Activated CD4-positive, alpha-beta T cell treated with anti-CD3 and anti-CD28 coated beads for 36 hours (primary cell): ENCODE data around the gene SMARCAL1. TPM values are rescaled to one million over a fixed set of nuclear protein-coding genes. Genes with fewer than 3 reads are reported as not detected.

ENCODE experiments used
- ATAC-seq: fragments of 200-7000 bp; cut with Tn5 transposase; one replicate; pipeline ENCODE4 v1.10.0; 2021; ENCODE audit warnings: mild to moderate bottlenecking, moderate library complexity
- CTCF ChIA-PET: fragments of 350-600 bp; sonication (Branson Sonifier 250); formaldehyde crosslinking; loops from one replicate; lab custom pipeline; 2021; ENCODE audit warnings: antibody characterized with exemption; lab: Charles Lee
- POLR2A ChIA-PET: fragments of 350-600 bp; sonication (Branson Sonifier 250); formaldehyde crosslinking; loops from one replicate; lab custom pipeline; 2021; ENCODE audit warnings: antibody characterized with exemption, inconsistent platforms; lab: Charles Lee
- DNase-seq: peaks from one replicate; pipeline ENCODE4 v3.0.0-alpha.2; 2020
- H3K27ac Mint-ChIP-seq: one replicate; pipeline ENCODE4 v1.8.0; 2021; ENCODE audit warnings: mixed read lengths
- H3K27me3 Mint-ChIP-seq: one replicate; pipeline ENCODE4 v1.8.0; 2021; ENCODE audit warnings: mixed read lengths
- H3K36me3 Mint-ChIP-seq: one replicate; pipeline ENCODE4 v1.8.0; 2021; ENCODE audit warnings: low read depth, mixed read lengths
- H3K4me1 Mint-ChIP-seq: one replicate; pipeline ENCODE4 v1.8.0; 2021; ENCODE audit warnings: mixed read lengths
- H3K4me3 Mint-ChIP-seq: one replicate; pipeline ENCODE4 v1.8.0; 2021; ENCODE audit warnings: mild to moderate bottlenecking, moderate library complexity, mixed read lengths
- H3K9me3 Mint-ChIP-seq: one replicate; pipeline ENCODE4 v1.8.0; 2021; ENCODE audit warnings: low read depth, mixed read lengths
- intact Hi-C, 2 experiments: fragments of 100-400 bp; cut with DNase I in 1 of 2; cut with micrococcal nuclease in 1 of 2; formaldehyde crosslinking; loops; one replicate each; pipeline versions ENCODE4 v1.14.2 to v1.15.1; 2022 to 2024; cut with DNase I, micrococcal nuclease
- total RNA-seq, 2 experiments: library from RNA; stranded (reverse); gene quantifications; one replicate each; pipeline ENCODE4 v1.2.3, GENCODE V29; 2021

The SMARCAL1 gene
- total RNA-seq, 2 experiments from 2014 or later: 25.9 to 27.7 TPM

- ChIA-PET CTCF (no interaction called here), POLR2A (no interaction called here)
- intact Hi-C loops: loop anchor here in 1 of 2 experiments (10.0 kb wide), 1 partner anchor 289 kb away; no protein-coding TSS in a partner anchor
- H3K4me1 Mint-ChIP-seq: peaks cover 15% of the 10 kb centered on the region
- H3K27me3 Mint-ChIP-seq: no peaks in the 10 kb centered on the region
- no peak overlapping the region for H3K27ac Mint-ChIP-seq
- no peak overlapping the region for H3K4me3 Mint-ChIP-seq
- peaks cover 7% of the 10 kb centered on the region for H3K36me3 Mint-ChIP-seq
- ATAC-seq (no peak), DNase-seq (no peak)
- no peaks in the 10 kb centered on the region for H3K9me3 Mint-ChIP-seq
These were observed 81.0 kb downstream of the SMARCAL1 start for GRCh38 chr2:216493334-216493685.

- H3K4me1 Mint-ChIP-seq: peaks cover 22% of the 10 kb centered on the region
- peaks cover 28% of the 10 kb centered on the region for H3K36me3 Mint-ChIP-seq
- intact Hi-C loops: loop anchor here (5.0 to 10.0 kb wide), 2 partner anchors 278 to 291 kb away; no protein-coding TSS in a partner anchor
- ChIA-PET POLR2A (interaction anchor here (0.6 kb wide), 1 partner anchor 301 kb away, joined by 4 read pairs; no protein-coding TSS in a partner anchor), CTCF (interaction anchor here (1.2 kb wide), 1 partner anchor 30 kb away, joined by 5 read pairs; no protein-coding TSS in a partner anchor)
- no peaks in the 10 kb centered on the region for H3K9me3 Mint-ChIP-seq
- no peak overlapping the region for H3K4me3 Mint-ChIP-seq
- DNase-seq: no peak
- H3K27me3 Mint-ChIP-seq: no peaks in the 10 kb centered on the region
- no peak overlapping the region for H3K27ac Mint-ChIP-seq
- ATAC-seq: no peak
These were observed 83.4 kb downstream of the SMARCAL1 start for GRCh38 chr2:216495656-216496055.

DNA sequence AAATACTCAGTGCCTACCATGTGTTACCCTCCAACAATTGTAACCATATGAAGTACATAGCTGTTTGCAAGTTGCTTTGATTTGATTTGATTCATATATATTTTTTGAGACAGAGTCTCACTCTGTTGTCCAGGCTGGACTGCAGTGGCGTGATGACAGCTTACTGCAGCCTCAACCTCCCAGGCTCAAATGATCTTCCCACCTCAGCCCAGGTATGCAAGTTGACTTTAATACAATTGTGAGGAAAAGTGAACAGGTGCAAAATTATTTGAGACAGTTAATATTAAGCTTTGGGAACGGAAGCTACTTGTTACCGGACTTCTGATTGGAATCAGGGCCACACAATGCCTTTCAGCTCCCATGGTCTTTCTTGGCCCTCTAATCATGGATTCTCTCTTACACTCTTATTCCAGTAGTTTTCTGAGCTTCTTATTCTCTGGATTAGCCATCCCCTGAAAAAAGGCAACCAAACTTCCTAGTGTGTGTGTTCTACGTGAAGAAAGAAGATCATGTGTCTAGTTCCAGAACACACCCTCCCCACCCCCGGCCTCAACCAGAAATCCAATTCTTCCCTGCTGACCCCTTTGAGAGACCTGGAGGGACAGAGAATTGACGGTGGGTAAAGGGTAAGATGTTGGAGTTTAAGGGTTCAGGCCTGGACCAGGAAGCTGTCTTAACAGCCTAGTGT, 85.2 kb downstream of the SMARCAL1 start:
- POLR2A ChIA-PET: interaction anchor here (0.6 to 1.5 kb wide), 4 partner anchors 9 to 302 kb away, joined by 3 to 4 read pairs (median 4); no protein-coding TSS in a partner anchor

DNA sequence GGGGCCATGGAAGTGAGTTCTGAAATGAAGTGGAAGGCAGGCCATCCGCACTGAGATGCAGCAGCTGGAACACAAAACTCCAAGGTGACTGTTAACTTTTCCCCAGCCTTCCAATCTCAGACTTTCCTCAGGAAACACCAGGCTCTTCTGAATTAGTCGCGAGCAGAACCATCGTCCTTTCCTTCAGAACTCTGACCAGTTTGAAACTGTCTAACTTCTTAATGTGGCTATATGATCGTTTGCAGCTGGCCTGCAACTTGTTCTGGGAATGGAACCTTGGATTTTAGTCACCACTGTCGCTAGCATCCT, 85.7 kb downstream of the SMARCAL1 start:
- no peaks in the 10 kb centered on the region for H3K27me3 Mint-ChIP-seq
- no peaks in the 10 kb centered on the region for H3K9me3 Mint-ChIP-seq
- ATAC-seq: no peak
- peak overlapping the region; percentile 96 for H3K27ac Mint-ChIP-seq
- ChIA-PET POLR2A (interaction anchor here (0.5 to 1.5 kb wide), 10 partner anchors 9 to 1186 kb away, joined by 3 to 11 read pairs (median 4); partner anchors contain the start of genes ATIC and SMARCAL1), CTCF (interaction anchor here (0.6 to 1.2 kb wide), 9 partner anchors 14 to 1012 kb away, joined by 3 to 6 read pairs (median 4); no protein-coding TSS in a partner anchor)
- peaks cover 42% of the 10 kb centered on the region for H3K4me1 Mint-ChIP-seq
- intact Hi-C loops: loop anchor here (1.0 to 10.0 kb wide), 7 partner anchors 86 to 417 kb away; partner anchors contain the start of genes SMARCAL1 (in 2 of the 2), PECR (in 1 of the 2), TMEM169 (in 1 of the 2) and XRCC5 (in 1 of the 2)
- H3K4me3 Mint-ChIP-seq: peak overlapping the region; percentile 98
- DNase-seq: no peak
- peaks cover 50% of the 10 kb centered on the region for H3K36me3 Mint-ChIP-seq

More for the DNA sequence above, 85.2 kb downstream of the SMARCAL1 start:
- intact Hi-C loops: loop anchor here (1.0 to 10.0 kb wide), 7 partner anchors 85 to 416 kb away; partner anchors contain the start of genes SMARCAL1 (in 2 of the 2), PECR (in 1 of the 2), TMEM169 (in 1 of the 2) and XRCC5 (in 1 of the 2)
- no peak for DNase-seq
- H3K27me3 Mint-ChIP-seq: no peaks in the 10 kb centered on the region
- H3K4me3 Mint-ChIP-seq: peak overlapping the region; percentile 98
- H3K9me3 Mint-ChIP-seq: no peaks in the 10 kb centered on the region
- H3K36me3 Mint-ChIP-seq: peaks cover 45% of the 10 kb centered on the region
- H3K27ac Mint-ChIP-seq: peak overlapping the region; percentile 96
- ATAC-seq: no peak
- H3K4me1 Mint-ChIP-seq: peaks cover 37% of the 10 kb centered on the region
- CTCF ChIA-PET: interaction anchor here (0.6 to 1.2 kb wide), 4 partner anchors 19 to 1013 kb away, joined by 3 to 5 read pairs (median 4); no protein-coding TSS in a partner anchor

- ATAC-seq (peak; percentile 96), DNase-seq (peak; percentile 95)
- Mint-ChIP-seq H3K4me1 (peaks cover 44% of the 10 kb centered on the region), H3K27me3 (no peaks in the 10 kb centered on the region), H3K36me3 (peaks cover 56% of the 10 kb centered on the region), H3K9me3 (no peaks in the 10 kb centered on the region), H3K4me3 (peak within 1 kb of the TSS; percentile 98), H3K27ac (peak within 1 kb of the TSS; percentile 96)
- intact Hi-C loops: loop anchor here (1.0 to 10.0 kb wide), 7 partner anchors 86 to 417 kb away; partner anchors contain the start of genes SMARCAL1 (in 2 of the 2), PECR (in 1 of the 2), TMEM169 (in 1 of the 2) and XRCC5 (in 1 of the 2)
- CTCF ChIA-PET: interaction anchor here (0.6 to 1.2 kb wide), 11 partner anchors 13 to 467 kb away, joined by 3 to 6 read pairs (median 4); no protein-coding TSS in a partner anchor
- POLR2A ChIA-PET: interaction anchor here (0.5 to 1.5 kb wide), 12 partner anchors 8 to 1449 kb away, joined by 3 to 11 read pairs (median 4); partner anchors contain the start of genes ATIC and SMARCAL1
These were observed 86.4 kb downstream of the SMARCAL1 start, which contains the start of gene RPL37A for GRCh38 chr2:216498379-216499352. TSS of gene RPL37A (plus strand) at chr2:216498844. CDS start at chr2:216498875, 31 bp downstream.

GRCh38 chr2:216499641-216500218, 87.4 kb downstream of the SMARCAL1 start:
- H3K4me3 Mint-ChIP-seq: peak overlapping the region; percentile 98
- H3K27ac Mint-ChIP-seq: peak overlapping the region; percentile 96
- DNase-seq (no peak), ATAC-seq (no peak)
- peaks cover 67% of the 10 kb centered on the region for H3K36me3 Mint-ChIP-seq
- ChIA-PET CTCF (no interaction called here), POLR2A (no interaction called here)
- no peaks in the 10 kb centered on the region for H3K9me3 Mint-ChIP-seq
- peaks cover 52% of the 10 kb centered on the region for H3K4me1 Mint-ChIP-seq
- no peaks in the 10 kb centered on the region for H3K27me3 Mint-ChIP-seq
- intact Hi-C loops: loop anchor here (2.0 to 10.0 kb wide), 4 partner anchors 149 to 387 kb away; no protein-coding TSS in a partner anchor

- ChIA-PET POLR2A (no interaction called here), CTCF (no interaction called here)
- peak overlapping the region; percentile 98 for H3K4me3 Mint-ChIP-seq
- no peaks in the 10 kb centered on the region for H3K9me3 Mint-ChIP-seq
- H3K4me1 Mint-ChIP-seq: peaks cover 56% of the 10 kb centered on the region
- intact Hi-C loops: loop anchor here in 1 of 2 experiments (5.0 kb wide), 1 partner anchor 388 kb away; no protein-coding TSS in a partner anchor
- ATAC-seq: no peak
- peaks cover 74% of the 10 kb centered on the region for H3K36me3 Mint-ChIP-seq
- no peaks in the 10 kb centered on the region for H3K27me3 Mint-ChIP-seq
- DNase-seq: no peak
- H3K27ac Mint-ChIP-seq: peak overlapping the region; percentile 96
These were observed 88.3 kb downstream of the SMARCAL1 start for GRCh38 chr2:216500572-216500971.

DNA sequence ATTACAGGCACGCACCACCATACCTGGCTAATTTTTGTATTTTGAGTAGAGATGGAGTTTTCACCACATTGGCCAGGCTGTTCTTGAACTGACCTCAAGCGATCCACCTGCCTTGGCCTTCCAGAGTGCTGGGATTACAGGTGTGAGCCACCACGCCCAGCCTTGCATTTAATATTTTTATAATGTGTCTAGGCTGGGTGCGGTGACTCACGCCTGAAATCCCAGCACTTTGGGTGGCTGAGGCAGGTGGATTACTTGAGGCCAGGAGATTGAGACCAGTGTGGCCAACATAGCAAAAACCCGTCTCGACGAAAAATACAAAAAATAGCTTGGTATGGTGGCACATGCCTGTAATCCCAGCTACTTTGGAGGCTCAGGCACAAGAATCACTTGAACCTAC, 89.6 kb downstream of the SMARCAL1 start:
- CTCF ChIA-PET: no interaction called here
- peak overlapping the region; percentile 98 for H3K4me3 Mint-ChIP-seq
- ATAC-seq: no peak
- peaks cover 82% of the 10 kb centered on the region for H3K36me3 Mint-ChIP-seq
- H3K4me1 Mint-ChIP-seq: peaks cover 56% of the 10 kb centered on the region
- H3K27me3 Mint-ChIP-seq: no peaks in the 10 kb centered on the region
- no peaks in the 10 kb centered on the region for H3K9me3 Mint-ChIP-seq
- peak overlapping the region; percentile 96 for H3K27ac Mint-ChIP-seq
- intact Hi-C loops: loop anchor here in 1 of 2 experiments (5.0 kb wide), 1 partner anchor 390 kb away; no protein-coding TSS in a partner anchor
- POLR2A ChIA-PET: interaction anchor here (1.0 kb wide), 1 partner anchor 279 kb away, joined by 3 read pairs; no protein-coding TSS in a partner anchor
- DNase-seq: no peak

DNA sequence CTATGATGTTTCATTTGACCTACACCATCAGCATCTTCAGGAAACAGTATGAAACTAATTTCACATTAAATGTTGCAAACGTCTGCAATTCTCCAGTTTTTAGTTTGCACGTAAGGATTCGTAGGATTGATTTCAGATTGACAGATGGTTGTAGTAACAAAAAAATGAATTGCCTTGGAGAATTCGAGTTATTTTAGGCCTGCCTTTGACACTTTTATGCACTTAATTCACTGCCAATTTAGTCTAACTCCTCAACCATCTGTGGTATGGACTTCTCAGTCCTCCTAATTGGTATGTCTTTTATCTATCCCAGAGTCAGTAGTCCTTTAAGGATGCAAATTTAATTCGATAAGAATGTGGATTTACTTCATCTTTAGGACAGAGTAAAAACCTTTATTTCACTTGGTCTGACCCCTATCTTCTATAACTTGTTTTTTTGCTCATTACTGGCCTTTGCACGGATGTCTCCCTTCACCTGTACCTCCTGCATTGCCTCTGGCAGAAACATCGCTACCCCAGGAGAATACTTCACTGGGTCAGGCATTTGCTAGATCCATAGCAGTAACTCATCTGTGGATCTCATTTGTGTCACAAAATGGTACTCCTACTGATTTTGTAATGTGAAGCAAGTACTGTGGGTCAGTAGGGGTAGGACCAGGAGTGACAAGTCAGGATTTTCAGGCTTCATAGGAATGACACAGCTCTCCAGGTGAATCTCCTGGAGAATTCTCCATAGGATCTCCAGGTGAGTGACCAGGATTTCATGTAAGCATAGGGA, 90.3 kb downstream of the SMARCAL1 start:
- Mint-ChIP-seq H3K36me3 (peaks cover 80% of the 10 kb centered on the region), H3K9me3 (no peaks in the 10 kb centered on the region), H3K27me3 (no peaks in the 10 kb centered on the region), H3K27ac (peak overlapping the region; percentile 79), H3K4me3 (peak overlapping the region; percentile 98), H3K4me1 (peaks cover 51% of the 10 kb centered on the region)
- intact Hi-C loops: loop anchor here in 1 of 2 experiments (5.0 kb wide), 1 partner anchor 390 kb away; no protein-coding TSS in a partner anchor
- POLR2A ChIA-PET: interaction anchor here (0.6 kb wide), 1 partner anchor 174 kb away, joined by 4 read pairs; no protein-coding TSS in a partner anchor
- DNase-seq: no peak
- no peak for ATAC-seq
- CTCF ChIA-PET: interaction anchor here (1.0 kb wide), 1 partner anchor 16 kb away, joined by 3 read pairs; no protein-coding TSS in a partner anchor
